ENCODE results near the gene TGFBI.

Gene TGFBI

GRCh38 chr5:136004436-136004835 is 24.4 kb upstream of the TGFBI start:
- no peaks in the 10 kb centered on the region for H3K9me3 ChIP-seq (ENCODE audit: control insufficient read depth, insufficient read depth, low read depth, low read length)
- no peaks in the 10 kb centered on the region for H3K36me3 ChIP-seq (ENCODE audit: control insufficient read depth, insufficient read depth, low read length)
- no peak overlapping the region for H3K27ac ChIP-seq (ENCODE audit: low read depth, low read length)
- peaks cover 10% of the 10 kb centered on the region; the same call in 1 of the 2 replicates for H3K4me1 ChIP-seq (ENCODE audit: control insufficient read depth, insufficient read depth, low read length)
- no peaks in the 10 kb centered on the region; the same call in 1 of the 2 replicates for H3K27me3 ChIP-seq (ENCODE audit: control insufficient read depth, insufficient read depth, low read length)
- H3K9ac ChIP-seq (ENCODE audit: low read length) = no peak overlapping the region
- H3K4me3 ChIP-seq (ENCODE audit: low read depth, low read length) = no peak overlapping the region

- no peaks in the 10 kb centered on the region for H3K36me3 ChIP-seq (ENCODE audit: control insufficient read depth, insufficient read depth, low read length)
- H3K4me1 ChIP-seq (ENCODE audit: control insufficient read depth, insufficient read depth, low read length) = peaks cover 10% of the 10 kb centered on the region; the same call in 1 of the 2 replicates
- no peak overlapping the region for H3K27ac ChIP-seq (ENCODE audit: low read depth, low read length)
- no peak overlapping the region for H3K9ac ChIP-seq (ENCODE audit: low read length)
- H3K27me3 ChIP-seq (ENCODE audit: control insufficient read depth, insufficient read depth, low read length) = no peaks in the 10 kb centered on the region; the same call in 1 of the 2 replicates
- no peak overlapping the region for H3K4me3 ChIP-seq (ENCODE audit: low read depth, low read length)
- H3K9me3 ChIP-seq (ENCODE audit: control insufficient read depth, insufficient read depth, low read depth, low read length) = no peaks in the 10 kb centered on the region
Measured at GRCh38 chr5:136005476-136005875, 23.3 kb upstream of the TGFBI start.

- H3K9ac ChIP-seq (ENCODE audit: low read length) = no peak overlapping the region
- no peaks in the 10 kb centered on the region for H3K36me3 ChIP-seq (ENCODE audit: control insufficient read depth, insufficient read depth, low read length)
- H3K4me3 ChIP-seq (ENCODE audit: low read depth, low read length) = no peak overlapping the region
- H3K27me3 ChIP-seq (ENCODE audit: control insufficient read depth, insufficient read depth, low read length) = no peaks in the 10 kb centered on the region; the same call in 1 of the 2 replicates
- H3K9me3 ChIP-seq (ENCODE audit: control insufficient read depth, insufficient read depth, low read depth, low read length) = no peaks in the 10 kb centered on the region
- H3K27ac ChIP-seq (ENCODE audit: low read depth, low read length) = no peak overlapping the region
- H3K4me1 ChIP-seq (ENCODE audit: control insufficient read depth, insufficient read depth, low read length) = peaks cover 10% of the 10 kb centered on the region; the same call in 1 of the 2 replicates
Measured at GRCh38 chr5:136006164-136006563, 22.6 kb upstream of the TGFBI start.

GRCh38 chr5:136006761-136007251 is 22.0 kb upstream of the TGFBI start:
- no peaks in the 10 kb centered on the region; the same call in 1 of the 2 replicates for H3K27me3 ChIP-seq (ENCODE audit: control insufficient read depth, insufficient read depth, low read length)
- no peaks in the 10 kb centered on the region for H3K9me3 ChIP-seq (ENCODE audit: control insufficient read depth, insufficient read depth, low read depth, low read length)
- H3K4me3 ChIP-seq (ENCODE audit: low read depth, low read length) = no peak overlapping the region
- peaks cover 8% of the 10 kb centered on the region; the same call in 1 of the 2 replicates for H3K4me1 ChIP-seq (ENCODE audit: control insufficient read depth, insufficient read depth, low read length)
- H3K9ac ChIP-seq (ENCODE audit: low read length) = no peak overlapping the region
- no peak overlapping the region for H3K27ac ChIP-seq (ENCODE audit: low read depth, low read length)
- no peaks in the 10 kb centered on the region for H3K36me3 ChIP-seq (ENCODE audit: control insufficient read depth, insufficient read depth, low read length)

GRCh38 chr5:136007271-136007670 is 21.5 kb upstream of the TGFBI start:
- Histone ChIP-seq H3K4me3 (ENCODE audit: low read depth, low read length) (no peak overlapping the region), H3K9me3 (ENCODE audit: control insufficient read depth, insufficient read depth, low read depth, low read length) (no peaks in the 10 kb centered on the region), H3K9ac (ENCODE audit: low read length) (no peak overlapping the region), H3K4me1 (ENCODE audit: control insufficient read depth, insufficient read depth, low read length) (peaks cover 8% of the 10 kb centered on the region; the same call in 1 of the 2 replicates), H3K27me3 (ENCODE audit: control insufficient read depth, insufficient read depth, low read length) (no peaks in the 10 kb centered on the region; the same call in 1 of the 2 replicates), H3K27ac (ENCODE audit: low read depth, low read length) (no peak overlapping the region), H3K36me3 (ENCODE audit: control insufficient read depth, insufficient read depth, low read length) (no peaks in the 10 kb centered on the region)

- no peak overlapping the region for H3K9ac ChIP-seq (ENCODE audit: low read length)
- no peaks in the 10 kb centered on the region for H3K36me3 ChIP-seq (ENCODE audit: control insufficient read depth, insufficient read depth, low read length)
- no peak overlapping the region for H3K27ac ChIP-seq (ENCODE audit: low read depth, low read length)
- no peaks in the 10 kb centered on the region for H3K9me3 ChIP-seq (ENCODE audit: control insufficient read depth, insufficient read depth, low read depth, low read length)
- H3K4me1 ChIP-seq (ENCODE audit: control insufficient read depth, insufficient read depth, low read length) = peaks cover 6% of the 10 kb centered on the region; the same call in 1 of the 2 replicates
- 0 out of 2 replicates have a peak, but pooled peaks cover 3% of the 10 kb centered on the region for H3K27me3 ChIP-seq (ENCODE audit: control insufficient read depth, insufficient read depth, low read length)
- no peak overlapping the region for H3K4me3 ChIP-seq (ENCODE audit: low read depth, low read length)
Measured at GRCh38 chr5:136011414-136012001, 17.3 kb upstream of the TGFBI start.

- Histone ChIP-seq H3K4me1 (ENCODE audit: control insufficient read depth, insufficient read depth, low read length) (no peaks in the 10 kb centered on the region), H3K27me3 (ENCODE audit: control insufficient read depth, insufficient read depth, low read length) (0 out of 2 replicates have a peak, but pooled peaks cover 3% of the 10 kb centered on the region), H3K9me3 (ENCODE audit: control insufficient read depth, insufficient read depth, low read depth, low read length) (no peaks in the 10 kb centered on the region), H3K36me3 (ENCODE audit: control insufficient read depth, insufficient read depth, low read length) (no peaks in the 10 kb centered on the region), H3K27ac (ENCODE audit: low read depth, low read length) (no peak overlapping the region), H3K4me3 (ENCODE audit: low read depth, low read length) (no peak overlapping the region), H3K9ac (ENCODE audit: low read length) (no peak overlapping the region)
Measured at GRCh38 chr5:136012041-136012804, 16.6 kb upstream of the TGFBI start.

- H3K4me3 ChIP-seq (ENCODE audit: low read depth, low read length) = no peak overlapping the region
- no peaks in the 10 kb centered on the region for H3K36me3 ChIP-seq (ENCODE audit: control insufficient read depth, insufficient read depth, low read length)
- 0 out of 2 replicates have a peak, but pooled peaks cover 3% of the 10 kb centered on the region for H3K27me3 ChIP-seq (ENCODE audit: control insufficient read depth, insufficient read depth, low read length)
- H3K27ac ChIP-seq (ENCODE audit: low read depth, low read length) = no peak overlapping the region
- no peak overlapping the region for H3K9ac ChIP-seq (ENCODE audit: low read length)
- no peaks in the 10 kb centered on the region for H3K9me3 ChIP-seq (ENCODE audit: control insufficient read depth, insufficient read depth, low read depth, low read length)
- no peaks in the 10 kb centered on the region for H3K4me1 ChIP-seq (ENCODE audit: control insufficient read depth, insufficient read depth, low read length)
Measured at GRCh38 chr5:136013559-136013958, 15.2 kb upstream of the TGFBI start.

GRCh38 chr5:136014049-136015002 is 14.5 kb upstream of the TGFBI start:
- H3K4me3 ChIP-seq (ENCODE audit: low read depth, low read length) = no peak overlapping the region
- H3K9ac ChIP-seq (ENCODE audit: low read length) = no peak overlapping the region
- 0 out of 2 replicates have a peak, but pooled peaks cover 3% of the 10 kb centered on the region for H3K27me3 ChIP-seq (ENCODE audit: control insufficient read depth, insufficient read depth, low read length)
- no peaks in the 10 kb centered on the region for H3K9me3 ChIP-seq (ENCODE audit: control insufficient read depth, insufficient read depth, low read depth, low read length)
- H3K27ac ChIP-seq (ENCODE audit: low read depth, low read length) = no peak overlapping the region
- H3K4me1 ChIP-seq (ENCODE audit: control insufficient read depth, insufficient read depth, low read length) = peaks cover 5% of the 10 kb centered on the region; the same call in 1 of the 2 replicates
- no peaks in the 10 kb centered on the region for H3K36me3 ChIP-seq (ENCODE audit: control insufficient read depth, insufficient read depth, low read length)

- peaks cover 5% of the 10 kb centered on the region; the same call in 1 of the 2 replicates for H3K4me1 ChIP-seq (ENCODE audit: control insufficient read depth, insufficient read depth, low read length)
- no peak overlapping the region for H3K4me3 ChIP-seq (ENCODE audit: low read depth, low read length)
Measured at GRCh38 chr5:136015003-136015375, 13.8 kb upstream of the TGFBI start.

More at GRCh38 chr5:136015003-136015375, 13.8 kb upstream of the TGFBI start:
- Histone ChIP-seq H3K36me3 (ENCODE audit: control insufficient read depth, insufficient read depth, low read length) (no peaks in the 10 kb centered on the region), H3K9me3 (ENCODE audit: control insufficient read depth, insufficient read depth, low read depth, low read length) (no peaks in the 10 kb centered on the region), H3K27ac (ENCODE audit: low read depth, low read length) (no peak overlapping the region), H3K9ac (ENCODE audit: low read length) (no peak overlapping the region), H3K27me3 (ENCODE audit: control insufficient read depth, insufficient read depth, low read length) (0 out of 2 replicates have a peak, but pooled peaks cover 3% of the 10 kb centered on the region)

Measured in HUES6 (cell line).